IMR-90 (cell line): ENCODE data around the gene CNPY1. TPM values are rescaled to one million over a fixed set of nuclear protein-coding genes. Genes with fewer than 3 reads are reported as not detected.

Experiments
- ATAC-seq: fragments of 200-7000 bp; cut with Tn5 transposase; 2 replicates; pipeline ENCODE4 v1.9.1; 2020; ENCODE audit warnings: low read depth, mild to moderate bottlenecking, moderate library complexity
- BruUV-seq: library from RNA; stranded (reverse); fragments of 400-500 nt; replicated peaks from 2 replicates; lab custom pipeline; 2021; lab: Mats Ljungman, UMichigan
- CTCF ChIA-PET: fragments of 300-600 bp; formaldehyde crosslinking; extraction: SDS; loops from one replicate; lab custom pipeline; 2021; ENCODE audit warnings: antibody characterized with exemption; lab: Yijun Ruan, JAX
- POLR2A ChIA-PET: fragments of 300-600 bp; sonication (Branson Sonifier 250); formaldehyde crosslinking; loops from one replicate; lab custom pipeline; 2022; ENCODE audit warnings: antibody characterized with exemption; ENCODE audit not compliant: unreplicated experiment; lab: Charles Lee
- DNase-seq: peaks from one replicate; pipeline ENCODE4 v3.0.0; 2013
- H2AFZ ChIP-seq: replicated peaks from 2 replicates; pipeline ENCODE3; 2013; ENCODE audit warnings: low read length, mild to moderate bottlenecking; ENCODE audit not compliant: poor library complexity
- H2AK5ac ChIP-seq: 2 replicates; pipeline ENCODE4 v1.6.1; 2013; ENCODE audit warnings: low read depth, low read length, inconsistent platforms
- H2AK9ac ChIP-seq: replicated peaks from 2 replicates; pipeline ENCODE3; 2013; ENCODE audit warnings: mild to moderate bottlenecking, low read depth, low read length, moderate library complexity; ENCODE audit not compliant: poor library complexity
- H2BK120ac ChIP-seq: 2 replicates; pipeline ENCODE4 v1.6.1; 2013; ENCODE audit warnings: low read depth, low read length, inconsistent platforms
- H2BK15ac ChIP-seq: 3 replicates; pipeline ENCODE4 v1.6.1; 2013; ENCODE audit warnings: low read depth, low read length, inconsistent platforms
- H2BK20ac ChIP-seq: 2 replicates; pipeline ENCODE4 v1.6.1; 2013; ENCODE audit warnings: low read depth, mild to moderate bottlenecking, inconsistent platforms, low read length, moderate library complexity
- H2BK5ac ChIP-seq: 2 replicates; pipeline ENCODE4 v1.6.1; 2013; ENCODE audit warnings: mild to moderate bottlenecking, low read depth, low read length, inconsistent platforms; ENCODE audit not compliant: poor library complexity, severe bottlenecking
- H3K14ac ChIP-seq: replicated peaks from 2 replicates; pipeline ENCODE4 v1.6.1; 2013; ENCODE audit warnings: low read depth, low read length, inconsistent platforms
- H3K18ac ChIP-seq: 2 replicates; pipeline ENCODE4 v1.6.1; 2013; ENCODE audit warnings: low read depth, low read length, control low read depth
- H3K23ac ChIP-seq: 2 replicates; pipeline ENCODE4 v1.6.1; 2013; ENCODE audit warnings: low read depth, low read length, inconsistent platforms
- H3K27ac ChIP-seq: 2 replicates; pipeline ENCODE4 v1.5.1; 2013; ENCODE audit warnings: mild to moderate bottlenecking, control low read depth, low read length; ENCODE audit not compliant: insufficient read depth
- H3K27me3 ChIP-seq: 2 replicates; pipeline ENCODE4 v1.6.1; 2013; ENCODE audit warnings: low read length; ENCODE audit not compliant: control insufficient read depth, insufficient read depth
- H3K36me3 ChIP-seq: 2 replicates; pipeline ENCODE4 v1.6.1; 2013; ENCODE audit warnings: low read length, mixed read lengths; ENCODE audit not compliant: control insufficient read depth, insufficient read depth
- H3K4ac ChIP-seq: 2 replicates; pipeline ENCODE4 v1.6.1; 2013; ENCODE audit warnings: low read depth, low read length, inconsistent platforms
- H3K4me1 ChIP-seq: 2 replicates; pipeline ENCODE4 v1.6.1; 2013; ENCODE audit warnings: low read length, mixed read lengths; ENCODE audit not compliant: control insufficient read depth, insufficient read depth
- H3K4me2 ChIP-seq: 2 replicates; pipeline ENCODE4 v1.6.1; 2013; ENCODE audit warnings: low read depth, mild to moderate bottlenecking, control low read depth, low read length, moderate library complexity
- H3K4me3 ChIP-seq: 2 replicates; pipeline ENCODE4 v1.5.1; 2013; ENCODE audit warnings: low read depth, mild to moderate bottlenecking, control low read depth, low read length, moderate library complexity; ENCODE audit not compliant: insufficient read depth
- H3K56ac ChIP-seq: 2 replicates; pipeline ENCODE4 v1.6.1; 2013; ENCODE audit warnings: low read length, inconsistent platforms; ENCODE audit not compliant: insufficient read depth; ENCODE audit errors: extremely low read depth
- H3K79me1 ChIP-seq, 2 experiments: 2 replicates each; pipeline ENCODE4 v1.6.1; 2013; ENCODE audit warnings: low read length in 2 of 2, inconsistent platforms in 1 of 2, low read depth in 1 of 2
- H3K9ac ChIP-seq: 2 replicates; pipeline ENCODE4 v1.6.1; 2013; ENCODE audit warnings: low read depth, low read length, control low read depth
- H3K9me1 ChIP-seq: 2 replicates; pipeline ENCODE4 v1.6.1; 2013; ENCODE audit warnings: low read length, inconsistent platforms; ENCODE audit not compliant: insufficient read depth
- H3K9me3 ChIP-seq: 2 replicates; pipeline ENCODE4 v1.6.1; 2013; ENCODE audit warnings: low read length; ENCODE audit not compliant: control insufficient read depth, insufficient read depth
- H4K20me1 ChIP-seq: 2 replicates; pipeline ENCODE4 v1.6.1; 2013; ENCODE audit warnings: low read length, inconsistent platforms; ENCODE audit not compliant: insufficient read depth
- H4K5ac ChIP-seq: 2 replicates; pipeline ENCODE4 v1.6.1; 2013; ENCODE audit warnings: mild to moderate bottlenecking, low read depth, low read length, control low read depth
- H4K8ac ChIP-seq, 2 experiments: 2 replicates each; pipeline ENCODE4 v1.6.1; 2013; ENCODE audit warnings: low read depth in 2 of 2, low read length in 2 of 2, control low read depth in 1 of 2, inconsistent platforms in 1 of 2
- H4K91ac ChIP-seq: 2 replicates; pipeline ENCODE4 v1.6.1; 2013; ENCODE audit warnings: low read depth, low read length, inconsistent platforms; ENCODE audit not compliant: insufficient read depth
- FOS ChIP-seq: fragments of 150-350 bp; IDR thresholded peaks from 2 replicates; pipeline ENCODE4 v1.6.1; 2016; ENCODE audit warnings: low read depth, low read length
- POLR2A ChIP-seq: IDR thresholded peaks from 2 replicates; pipeline ENCODE4 v1.6.1; 2012; ENCODE audit warnings: mild to moderate bottlenecking, low read depth, low read length
- WGBS, 2 experiments: methylation state at CpG; one replicate each; pipeline versions ENCODE4 v1.1.5 to v1.1.7; 2013; ENCODE audit warnings: missing lambda C conversion rate in 2 of 2; ENCODE audit not compliant: insufficient read length in 1 of 2; ENCODE audit errors: extremely low coverage in 2 of 2; 5-methylcytosine and 5-hydroxymethylcytosine counted together
- dilution Hi-C: fragments of 300-500 bp; cut with HindIII; formaldehyde crosslinking; loops from one replicate; pipeline ENCODE4 v1.14.3; 2018; ENCODE audit warnings: low sequenced_read_pairs; ENCODE audit not compliant: unreplicated experiment
- in situ Hi-C: fragments of 300-500 bp; cut with MboI; formaldehyde crosslinking; loops from 3 replicates; pipeline ENCODE4 v1.14.3; 2019; ENCODE audit warnings: low sequenced_read_pairs, inconsistent platforms, mixed read lengths
- intact Hi-C: fragments of 100-400 bp; cut with micrococcal nuclease; formaldehyde crosslinking; loops from 2 replicates; pipeline ENCODE4 v1.10.0; 2022
- polyA plus RNA-seq, 3 experiments: library from polyadenylated mRNA; depleted of rRNA; stranded (reverse); fragments of >200 nt; gene quantifications; 2 replicates each; pipeline ENCODE4 v1.2.3, GENCODE V29; 2012; ENCODE audit warnings: low replicate concordance in 1 of 3
- total RNA-seq: library from RNA; depleted of rRNA; stranded (reverse); fragments of >200 nt; gene quantifications from 2 replicates; pipeline ENCODE4 v1.2.3, GENCODE V29; 2012

The CNPY1 gene
- total and polyA plus RNA-seq, 2 of the 4 experiments (the other 2 are of a cell fraction): not detected

GRCh38 chr7:155590215-155591018 lies 44.1 kb upstream of the CNPY1 start:
- WGBS, 2 experiments: 88% methylated on average over 10 of the region's 20 CpGs; no CpG with 5 or more reads in 1 of the 2 experiments
- no peak overlapping the region for H2AFZ ChIP-seq

More at GRCh38 chr7:155590215-155591018, 44.1 kb upstream of the CNPY1 start:
- Histone ChIP-seq H2BK120ac (no peak overlapping the region), H2BK15ac (no peak overlapping the region), H3K9me1 (no peaks in the 10 kb centered on the region), H3K27ac (no peak overlapping the region), H2AK9ac (no peak overlapping the region), H4K5ac (no peak overlapping the region), H3K79me1 (no peaks in the 10 kb centered on the region), H2BK5ac (no peak overlapping the region), H3K4me2 (no peak overlapping the region), H4K20me1 (no peaks in the 10 kb centered on the region), H3K27me3 (peaks cover 5% of the 10 kb centered on the region; the same call in 1 of the 2 replicates), H3K36me3 (no peaks in the 10 kb centered on the region), H3K4ac (no peak overlapping the region), H2BK20ac (no peak overlapping the region), H3K14ac (no peak overlapping the region), H3K23ac (no peak overlapping the region), H3K4me3 (no peak overlapping the region), H3K9ac (no peak overlapping the region), H3K18ac (no peak overlapping the region), H4K91ac (no peak overlapping the region), H4K8ac (no peak overlapping the region), H2AK5ac (no peak overlapping the region), H3K56ac (no peak overlapping the region), H3K4me1 (no peaks in the 10 kb centered on the region), H3K9me3 (no peaks in the 10 kb centered on the region)
- intact Hi-C loops (no loop called here), dilution Hi-C loops (no loop called here), in situ Hi-C loops (no loop called here)
- no TSS peak for BruUV-seq
- TF ChIP-seq POLR2A (no peak), FOS (no peak)
- DNase-seq: peak; percentile 16
- ATAC-seq: peak; percentile 56
- POLR2A ChIA-PET: no interaction called here
- CTCF ChIA-PET: interaction anchor here (0.5 kb wide), 1 partner anchor 38 kb away, joined by 5 read pairs; no protein-coding TSS in a partner anchor
